Eye (tissue), 1 donor: ENCODE measurements around the gene FARS2.

Source experiments
- DNase-seq: peaks from one replicate; pipeline ENCODE4 v3.0.0-alpha.2; 2015

Gene FARS2

GRCh38 chr6:5435449-5435848 is 174.1 kb downstream of the FARS2 start:
- no peak for DNase-seq

GRCh38 chr6:5438922-5439584 is 177.7 kb downstream of the FARS2 start:
- no peak for DNase-seq

- DNase-seq = no peak
These were observed 178.4 kb downstream of the FARS2 start for GRCh38 chr6:5439749-5440148.

- DNase-seq = no peak
These were observed 181.0 kb downstream of the FARS2 start for GRCh38 chr6:5442319-5442718.

- no peak for DNase-seq
These were observed 181.6 kb downstream of the FARS2 start for GRCh38 chr6:5442916-5443315.

GRCh38 chr6:5443491-5443890 is 182.2 kb downstream of the FARS2 start:
- no peak for DNase-seq

GRCh38 chr6:5446362-5447075 is 185.2 kb downstream of the FARS2 start:
- no peak for DNase-seq

- no peak for DNase-seq
These were observed 186.6 kb downstream of the FARS2 start for GRCh38 chr6:5447921-5448320.

GRCh38 chr6:5450073-5450472 is 188.8 kb downstream of the FARS2 start:
- no peak for DNase-seq

GRCh38 chr6:5453546-5453945 is 192.2 kb downstream of the FARS2 start:
- DNase-seq = no peak

- DNase-seq = no peak
These were observed 193.8 kb downstream of the FARS2 start for GRCh38 chr6:5455142-5455541.

- DNase-seq = no peak
These were observed 195.7 kb downstream of the FARS2 start for GRCh38 chr6:5457041-5457440.

- no peak for DNase-seq
These were observed 196.8 kb downstream of the FARS2 start for GRCh38 chr6:5457983-5458683.

GRCh38 chr6:5459346-5459745 is 198.0 kb downstream of the FARS2 start:
- DNase-seq = no peak

- DNase-seq = no peak
These were observed 200.1 kb downstream of the FARS2 start for GRCh38 chr6:5461365-5461764.

- DNase-seq = no peak
These were observed 201.5 kb downstream of the FARS2 start for GRCh38 chr6:5462856-5463255.

- DNase-seq = no peak
These were observed 202.4 kb downstream of the FARS2 start for GRCh38 chr6:5463690-5464089.

- DNase-seq = peak; percentile 20
These were observed 203.0 kb downstream of the FARS2 start for GRCh38 chr6:5464099-5464885.

GRCh38 chr6:5466281-5467136 is 205.2 kb downstream of the FARS2 start:
- no peak for DNase-seq

GRCh38 chr6:5468586-5468985 is 207.3 kb downstream of the FARS2 start:
- no peak for DNase-seq

GRCh38 chr6:5469101-5469846 is 208.0 kb downstream of the FARS2 start:
- DNase-seq = peak; percentile 39
